DOHH2 (cell line): ENCODE data around the gene YEATS2.

Experiments
- H3F3A ChIP-seq: fragments of 200-600 bp; sonication (generic), shearing (Covaris generic); 2 replicates; pipeline ENCODE4 v1.6.0; 2016; ENCODE audit warnings: antibody characterized with exemption, mild to moderate bottlenecking; ENCODE audit not compliant: control insufficient read depth, insufficient read depth
- H3K27ac ChIP-seq: fragments of 200-600 bp; sonication (generic); 2 replicates; pipeline ENCODE4 v1.5.1; 2014; ENCODE audit warnings: low read depth, mild to moderate bottlenecking, low read length, moderate library complexity
- H3K27me3 ChIP-seq: fragments of 200-600 bp; sonication (generic); 2 replicates; pipeline ENCODE4 v1.6.1; 2014; ENCODE audit warnings: mild to moderate bottlenecking, low read length, mixed read lengths; ENCODE audit not compliant: control insufficient read depth
- H3K36me3 ChIP-seq: fragments of 200-600 bp; sonication (generic); 2 replicates; pipeline ENCODE4 v1.6.1; 2014; ENCODE audit warnings: mild to moderate bottlenecking, low read length, moderate library complexity, mixed read lengths; ENCODE audit not compliant: control insufficient read depth
- H3K4me1 ChIP-seq: fragments of 200-600 bp; sonication (generic); 2 replicates; pipeline ENCODE4 v1.6.1; 2014; ENCODE audit warnings: mild to moderate bottlenecking, low read length, mixed read lengths; ENCODE audit not compliant: control insufficient read depth
- H3K4me2 ChIP-seq: fragments of 200-600 bp; sonication (generic); 2 replicates; pipeline ENCODE4 v1.6.0; 2014; ENCODE audit warnings: mild to moderate bottlenecking, low read length, moderate library complexity
- H3K4me3 ChIP-seq: fragments of 200-600 bp; sonication (generic); 2 replicates; pipeline ENCODE4 v1.5.1; 2014; ENCODE audit warnings: mild to moderate bottlenecking, low read length, mixed read lengths
- H3K79me2 ChIP-seq: fragments of 200-600 bp; sonication (generic); 2 replicates; pipeline ENCODE4 v1.6.1; 2014; ENCODE audit warnings: mild to moderate bottlenecking, low read length, mixed read lengths; ENCODE audit not compliant: control insufficient read depth
- H3K9me2 ChIP-seq: fragments of 200-600 bp; sonication (generic); replicated peaks from 2 replicates; pipeline ENCODE4 v1.6.1; 2014; ENCODE audit warnings: mild to moderate bottlenecking, low read length, mixed read lengths; ENCODE audit not compliant: control insufficient read depth
- H3K9me3 ChIP-seq: fragments of 200-600 bp; sonication (generic); 2 replicates; pipeline ENCODE4 v1.6.1; 2014; ENCODE audit warnings: antibody characterized with exemption, low read length, mixed read lengths; ENCODE audit not compliant: control insufficient read depth, insufficient read depth
- H4K20me1 ChIP-seq: fragments of 200-600 bp; sonication (generic); 2 replicates; pipeline ENCODE4 v1.6.0; 2014; ENCODE audit warnings: low read depth, mild to moderate bottlenecking, antibody characterized with exemption, low read length, moderate library complexity; ENCODE audit not compliant: control insufficient read depth, insufficient read depth
- EZH2phosphoT487 ChIP-seq: fragments of 200-600 bp; sonication (generic); IDR thresholded peaks from 2 replicates; pipeline ENCODE4 v1.6.1; 2017; ENCODE audit warnings: borderline replicate concordance, mild to moderate bottlenecking, antibody characterized with exemption, low read length, moderate library complexity, mixed read lengths
- TF ChIP-seq, protein P1 (sequence below): fragments of 200-600 bp; sonication (generic); IDR thresholded peaks from one replicate; pipeline ENCODE4 v1.5.1; 2014; ENCODE audit warnings: antibody characterized with exemption, mild to moderate bottlenecking, low read depth, low read length; ENCODE audit not compliant: poor library complexity, severe bottlenecking

YEATS2 gene

DNA sequence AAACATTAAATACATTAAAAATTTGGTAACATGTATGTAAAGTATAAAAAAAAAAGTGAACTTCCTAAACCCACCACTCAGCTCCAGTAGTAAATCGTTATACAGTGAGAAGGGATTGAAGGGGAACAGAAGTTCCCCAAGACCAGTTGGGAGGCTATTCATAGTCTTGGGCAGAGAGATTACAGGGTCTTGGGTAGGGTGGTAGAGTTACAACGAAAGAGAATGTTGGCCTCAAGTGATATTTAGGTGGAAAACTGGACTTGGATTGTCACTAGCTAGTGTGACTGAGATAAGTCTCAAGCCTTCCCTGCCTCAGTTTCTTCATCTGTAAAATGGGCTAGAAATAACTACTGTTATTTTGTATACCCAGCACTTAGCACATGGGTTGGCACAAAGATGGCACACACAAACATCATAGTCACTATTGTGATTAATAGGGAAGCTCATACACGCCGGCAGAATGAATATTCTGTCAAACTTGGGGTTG is 431 bp upstream of the YEATS2 start:
- Histone ChIP-seq H3K4me2 (peak overlapping the region; percentile 64), H3K36me3 (peaks cover 25% of the 10 kb centered on the region), H3K27ac (no peak overlapping the region), H3K27me3 (no peaks in the 10 kb centered on the region), H4K20me1 (peaks cover 18% of the 10 kb centered on the region), H3K79me2 (peaks cover 51% of the 10 kb centered on the region), H3K9me2 (no peaks in the 10 kb centered on the region), H3K4me1 (peaks cover 32% of the 10 kb centered on the region), H3K4me3 (peak overlapping the region; percentile 82), H3F3A (peaks cover 6% of the 10 kb centered on the region; the same call in 1 of the 2 replicates), H3K9me3 (no peaks in the 10 kb centered on the region)
- TF ChIP-seq EZH2phosphoT487: no peak
- TF ChIP-seq, protein P1, sequence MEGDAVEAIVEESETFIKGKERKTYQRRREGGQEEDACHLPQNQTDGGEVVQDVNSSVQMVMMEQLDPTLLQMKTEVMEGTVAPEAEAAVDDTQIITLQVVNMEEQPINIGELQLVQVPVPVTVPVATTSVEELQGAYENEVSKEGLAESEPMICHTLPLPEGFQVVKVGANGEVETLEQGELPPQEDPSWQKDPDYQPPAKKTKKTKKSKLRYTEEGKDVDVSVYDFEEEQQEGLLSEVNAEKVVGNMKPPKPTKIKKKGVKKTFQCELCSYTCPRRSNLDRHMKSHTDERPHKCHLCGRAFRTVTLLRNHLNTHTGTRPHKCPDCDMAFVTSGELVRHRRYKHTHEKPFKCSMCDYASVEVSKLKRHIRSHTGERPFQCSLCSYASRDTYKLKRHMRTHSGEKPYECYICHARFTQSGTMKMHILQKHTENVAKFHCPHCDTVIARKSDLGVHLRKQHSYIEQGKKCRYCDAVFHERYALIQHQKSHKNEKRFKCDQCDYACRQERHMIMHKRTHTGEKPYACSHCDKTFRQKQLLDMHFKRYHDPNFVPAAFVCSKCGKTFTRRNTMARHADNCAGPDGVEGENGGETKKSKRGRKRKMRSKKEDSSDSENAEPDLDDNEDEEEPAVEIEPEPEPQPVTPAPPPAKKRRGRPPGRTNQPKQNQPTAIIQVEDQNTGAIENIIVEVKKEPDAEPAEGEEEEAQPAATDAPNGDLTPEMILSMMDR: no peak

- peaks cover 32% of the 10 kb centered on the region for H3K36me3 ChIP-seq
- TF ChIP-seq, protein P1: no peak
- TF ChIP-seq EZH2phosphoT487: no peak
- H3K4me1 ChIP-seq: peaks cover 32% of the 10 kb centered on the region
- H3K79me2 ChIP-seq: peaks cover 62% of the 10 kb centered on the region
- peak overlapping the region; percentile 78 for H3K27ac ChIP-seq
- H3F3A ChIP-seq: peaks cover 6% of the 10 kb centered on the region; the same call in 1 of the 2 replicates
- peak overlapping the region; percentile 82 for H3K4me3 ChIP-seq
- H3K9me3 ChIP-seq: no peaks in the 10 kb centered on the region
- peak overlapping the region; percentile 81 for H3K4me2 ChIP-seq
- no peaks in the 10 kb centered on the region for H3K9me2 ChIP-seq
- H3K27me3 ChIP-seq: no peaks in the 10 kb centered on the region
- peaks cover 25% of the 10 kb centered on the region for H4K20me1 ChIP-seq
These were observed 738 bp downstream of the YEATS2 start for GRCh38 chr3:183698318-183698751.

DNA sequence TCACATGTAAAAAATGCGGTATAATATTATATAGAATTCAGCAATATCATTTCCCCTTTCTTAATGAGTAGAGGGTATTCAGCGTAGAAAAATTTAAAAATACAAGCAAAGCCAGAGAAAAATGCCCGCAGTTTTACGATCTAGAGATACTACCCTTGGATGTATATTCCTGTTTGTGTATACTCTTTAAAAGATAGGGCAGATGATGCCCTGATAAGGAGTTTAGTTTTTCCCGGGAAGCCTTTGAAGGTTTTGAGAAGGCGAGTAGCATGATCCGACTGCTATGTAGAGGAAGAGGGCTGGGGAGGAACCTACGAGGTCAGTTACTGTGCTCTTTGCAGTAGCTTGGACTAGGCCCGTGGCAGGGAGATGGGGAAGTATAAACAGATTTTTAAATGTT is 1.2 kb downstream of the YEATS2 start:
- peaks cover 32% of the 10 kb centered on the region for H3K4me1 ChIP-seq
- H3F3A ChIP-seq: peaks cover 6% of the 10 kb centered on the region; the same call in 1 of the 2 replicates
- H3K27ac ChIP-seq: peak overlapping the region; percentile 78
- H3K27me3 ChIP-seq: no peaks in the 10 kb centered on the region
- H3K36me3 ChIP-seq: peaks cover 32% of the 10 kb centered on the region
- peaks cover 67% of the 10 kb centered on the region for H3K79me2 ChIP-seq
- TF ChIP-seq, protein P1: no peak
- TF ChIP-seq EZH2phosphoT487: no peak
- no peaks in the 10 kb centered on the region for H3K9me2 ChIP-seq
- no peaks in the 10 kb centered on the region for H3K9me3 ChIP-seq
- H3K4me2 ChIP-seq: peak overlapping the region; percentile 81
- peaks cover 26% of the 10 kb centered on the region for H4K20me1 ChIP-seq
- H3K4me3 ChIP-seq: peak overlapping the region; percentile 82
